PC-3 (cell line): Measurements from ENCODE around the gene GANC. TPM values are rescaled to one million over a fixed set of nuclear protein-coding genes. Genes with fewer than 3 reads are reported as not detected.

Source experiments
- ATAC-seq: fragments of 200-7000 bp; cut with Tn5 transposase; 2 replicates; pipeline ENCODE4 v1.9.1; 2020; ENCODE audit warnings: mild to moderate bottlenecking, moderate library complexity
- BruUV-seq: library from RNA; stranded (reverse); fragments of 400-500 nt; replicated peaks from 2 replicates; lab custom pipeline; 2021; lab: Mats Ljungman, UMichigan
- CTCF ChIA-PET: fragments of 300-600 bp; sonication (Branson Sonifier 250); formaldehyde crosslinking; loops from one replicate; lab custom pipeline; 2022; ENCODE audit warnings: antibody characterized with exemption; lab: Charles Lee
- POLR2A ChIA-PET: fragments of 300-600 bp; sonication (Branson Sonifier 250); formaldehyde crosslinking; loops from one replicate; lab custom pipeline; 2022; ENCODE audit warnings: antibody characterized with exemption; ENCODE audit not compliant: unreplicated experiment; lab: Charles Lee
- DNase-seq: peaks from one replicate; pipeline ENCODE4 v3.0.0-alpha.2; 2015
- H2AFZ ChIP-seq: fragments of 300-600 bp; sonication (generic); 2 replicates; pipeline ENCODE4 v1.6.0; 2016; ENCODE audit warnings: antibody characterized with exemption, low read length
- H3F3A ChIP-seq: fragments of 300-600 bp; sonication (generic); one replicate; pipeline ENCODE4 v1.6.0; 2017; ENCODE audit warnings: antibody characterized with exemption, low read length, control low read depth, mild to moderate bottlenecking; ENCODE audit not compliant: unreplicated experiment
- H3K27ac ChIP-seq: fragments of 300-600 bp; sonication (generic); 2 replicates; pipeline ENCODE4 v1.5.1; 2016; ENCODE audit warnings: mild to moderate bottlenecking, low read length
- H3K27me3 ChIP-seq: fragments of 300-600 bp; sonication (generic); 2 replicates; pipeline ENCODE4 v1.6.1; 2016; ENCODE audit warnings: low read length, mixed read lengths
- H3K36me3 ChIP-seq: fragments of 300-600 bp; sonication (generic); 2 replicates; pipeline ENCODE4 v1.6.1; 2016; ENCODE audit warnings: low read depth, mixed run types, low read length, mixed read lengths
- H3K4me1 ChIP-seq: fragments of 300-600 bp; sonication (generic); 2 replicates; pipeline ENCODE4 v1.5.1; 2016; ENCODE audit warnings: low read length; ENCODE audit not compliant: insufficient read depth
- H3K4me2 ChIP-seq: fragments of 300-600 bp; sonication (generic); 2 replicates; pipeline ENCODE4 v1.6.0; 2016; ENCODE audit warnings: low read length
- H3K4me3 ChIP-seq: fragments of 300-600 bp; sonication (generic); 2 replicates; pipeline ENCODE4 v1.5.1; 2016; ENCODE audit warnings: mild to moderate bottlenecking, low read length, mixed read lengths
- H3K79me2 ChIP-seq: fragments of 300-600 bp; sonication (generic); 2 replicates; pipeline ENCODE4 v1.6.1; 2017; ENCODE audit warnings: low read length, mixed read lengths
- H3K9ac ChIP-seq: fragments of 300-600 bp; sonication (generic); 2 replicates; pipeline ENCODE4 v1.6.0; 2016; ENCODE audit warnings: mild to moderate bottlenecking, low read length
- H3K9me2 ChIP-seq: fragments of 300-600 bp; sonication (generic); replicated peaks from 2 replicates; pipeline ENCODE4 v1.6.1; 2016; ENCODE audit warnings: mixed run types, low read length, mixed read lengths
- H3K9me3 ChIP-seq: fragments of 300-600 bp; sonication (generic); 2 replicates; pipeline ENCODE4 v1.6.1; 2016; ENCODE audit warnings: low read length, mixed read lengths
- H4K20me1 ChIP-seq: fragments of 300-600 bp; sonication (generic); 2 replicates; pipeline ENCODE4 v1.6.1; 2016; ENCODE audit warnings: low read length, mixed read lengths
- CTCF ChIP-seq: fragments of 300-600 bp; sonication (generic); conservative IDR thresholded peaks from 2 replicates; pipeline ENCODE4 v1.5.1; 2017; ENCODE audit warnings: antibody characterized with exemption, low read depth, mild to moderate bottlenecking, low read length
- EZH2 ChIP-seq: fragments of 300-600 bp; sonication (generic); IDR thresholded peaks from one replicate; pipeline ENCODE4 v1.6.1; 2017; ENCODE audit warnings: antibody characterized with exemption, mild to moderate bottlenecking, low read length; ENCODE audit not compliant: unreplicated experiment
- EZH2phosphoT487 ChIP-seq: fragments of 300-600 bp; sonication (generic); IDR thresholded peaks from 2 replicates; pipeline ENCODE4 v1.6.1; 2018; ENCODE audit warnings: mild to moderate bottlenecking, antibody characterized with exemption, low read length, borderline replicate concordance
- intact Hi-C: fragments of 100-400 bp; cut with micrococcal nuclease; formaldehyde crosslinking; loops from 2 replicates; pipeline ENCODE4 v1.9.0; 2023
- total RNA-seq: library from RNA; depleted of rRNA; stranded (reverse); fragments of >200 nt; gene quantifications from 2 replicates; pipeline ENCODE4 v1.2.3, GENCODE V29; 2014

Gene GANC
- total RNA-seq, 1 experiment from 2014 or later: 12.4 TPM

- Histone ChIP-seq H3K4me2 (no peak overlapping the region), H3K27ac (no peak overlapping the region), H3K27me3 (no peaks in the 10 kb centered on the region), H3K9ac (no peak overlapping the region), H4K20me1 (no peaks in the 10 kb centered on the region), H3K4me3 (no peak overlapping the region), H3K36me3 (no peaks in the 10 kb centered on the region), H3K9me2 (no peaks in the 10 kb centered on the region), H3K9me3 (no peaks in the 10 kb centered on the region), H3K79me2 (no peaks in the 10 kb centered on the region), H3F3A (no peaks in the 10 kb centered on the region), H2AFZ (no peak overlapping the region), H3K4me1 (no peaks in the 10 kb centered on the region)
- no TSS peak for BruUV-seq
- DNase-seq (no peak), ATAC-seq (no peak)
- TF ChIP-seq EZH2phosphoT487 (no peak), EZH2 (no peak), CTCF (no peak)
- CTCF ChIA-PET: no interaction called here
- intact Hi-C loops: no loop called here
- POLR2A ChIA-PET: no interaction called here
Observed at GRCh38 chr15:42360535-42361112, 87.6 kb downstream of the GANC start.

DNA sequence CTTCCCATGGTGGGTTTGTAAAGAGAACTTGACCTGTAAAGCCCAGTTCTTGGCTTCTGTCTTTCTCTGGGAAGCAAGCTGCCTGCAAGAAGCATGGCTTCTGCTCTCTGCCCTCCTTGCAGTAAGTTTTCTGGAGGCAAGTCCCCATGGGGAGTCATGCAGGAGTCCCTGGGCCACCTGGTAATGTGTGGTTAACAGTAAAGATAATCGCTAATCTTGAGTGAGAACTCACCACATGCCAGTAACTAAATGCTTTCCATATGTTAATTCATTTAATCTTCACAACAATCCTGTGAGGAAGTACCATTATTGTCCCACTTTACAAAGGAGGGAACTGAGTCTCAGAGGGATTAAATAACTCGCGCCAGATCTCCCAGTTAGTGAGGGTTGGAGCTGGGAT is 90.5 kb downstream of the GANC start:
- POLR2A ChIA-PET: no interaction called here
- Histone ChIP-seq H4K20me1 (no peaks in the 10 kb centered on the region), H3K27ac (no peak overlapping the region), H3K9ac (no peak overlapping the region), H3K27me3 (no peaks in the 10 kb centered on the region), H3K36me3 (no peaks in the 10 kb centered on the region), H3K4me1 (no peaks in the 10 kb centered on the region), H3F3A (no peaks in the 10 kb centered on the region), H3K4me3 (no peak overlapping the region), H3K9me3 (no peaks in the 10 kb centered on the region), H3K9me2 (no peaks in the 10 kb centered on the region), H3K4me2 (no peak overlapping the region), H2AFZ (no peak overlapping the region), H3K79me2 (no peaks in the 10 kb centered on the region)
- intact Hi-C loops: no loop called here
- TF ChIP-seq CTCF (no peak), EZH2phosphoT487 (no peak), EZH2 (no peak)
- ATAC-seq: no peak
- DNase-seq: no peak
- CTCF ChIA-PET: no interaction called here
- BruUV-seq: no TSS peak

GRCh38 chr15:42363942-42364341 is 90.9 kb downstream of the GANC start:
- BruUV-seq: no TSS peak
- Histone ChIP-seq H3K36me3 (no peaks in the 10 kb centered on the region), H3K4me1 (no peaks in the 10 kb centered on the region), H3K4me3 (no peak overlapping the region), H3K9me3 (no peaks in the 10 kb centered on the region), H3F3A (no peaks in the 10 kb centered on the region), H3K4me2 (no peak overlapping the region), H3K9me2 (no peaks in the 10 kb centered on the region), H3K9ac (no peak overlapping the region), H3K79me2 (no peaks in the 10 kb centered on the region), H3K27ac (no peak overlapping the region), H2AFZ (no peak overlapping the region), H4K20me1 (no peaks in the 10 kb centered on the region), H3K27me3 (no peaks in the 10 kb centered on the region)
- no peak for ATAC-seq
- ChIA-PET CTCF (no interaction called here), POLR2A (no interaction called here)
- DNase-seq: no peak
- intact Hi-C loops: no loop called here
- TF ChIP-seq EZH2phosphoT487 (no peak), EZH2 (no peak), CTCF (no peak)
